GM19240 (cell line): ENCODE results near the gene MYO18A.

Experiments used
- DNase-seq: peaks from one replicate; pipeline ENCODE4 v3.0.0; 2011; ENCODE audit warnings: low spot score; ENCODE audit not compliant: insufficient read length

The MYO18A gene

DNA sequence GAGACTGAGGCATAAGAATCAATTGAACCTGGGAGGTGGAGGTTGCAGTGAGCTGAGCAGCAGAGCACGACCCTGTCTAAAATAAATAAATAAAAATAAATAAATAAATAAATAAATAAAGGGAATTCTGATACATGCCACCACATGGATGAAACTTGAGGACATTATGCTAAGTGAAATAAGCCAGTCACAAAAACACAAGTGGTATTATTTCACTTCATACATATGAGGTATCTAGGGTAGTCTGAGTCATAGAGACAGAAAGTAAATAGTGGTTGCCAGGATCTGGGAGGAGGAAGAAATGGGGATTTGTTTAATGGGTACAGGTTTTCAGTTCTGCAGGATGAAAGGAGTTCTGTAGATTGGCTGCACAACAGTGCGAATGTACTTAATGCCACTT, 120.9 kb downstream of the MYO18A start:
- DNase-seq: no peak

DNA sequence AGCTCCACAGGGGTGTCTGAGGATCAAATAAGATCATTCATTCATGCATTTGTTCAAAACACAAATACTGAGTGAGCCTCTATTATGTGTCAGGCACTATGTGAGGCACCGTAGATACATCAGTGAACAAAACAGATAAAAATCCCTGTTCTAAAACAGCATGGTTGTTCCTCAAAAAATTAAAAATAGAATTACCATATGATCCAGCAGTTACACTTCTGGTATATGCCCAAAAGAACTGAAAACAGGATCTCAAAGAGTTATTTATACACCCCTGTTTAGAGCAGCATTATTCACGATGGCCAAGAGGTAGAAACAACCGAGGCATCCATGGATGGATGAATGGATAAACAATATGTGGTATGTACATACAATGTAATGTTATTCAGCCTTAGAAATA, 121.8 kb downstream of the MYO18A start:
- DNase-seq: no peak

DNA sequence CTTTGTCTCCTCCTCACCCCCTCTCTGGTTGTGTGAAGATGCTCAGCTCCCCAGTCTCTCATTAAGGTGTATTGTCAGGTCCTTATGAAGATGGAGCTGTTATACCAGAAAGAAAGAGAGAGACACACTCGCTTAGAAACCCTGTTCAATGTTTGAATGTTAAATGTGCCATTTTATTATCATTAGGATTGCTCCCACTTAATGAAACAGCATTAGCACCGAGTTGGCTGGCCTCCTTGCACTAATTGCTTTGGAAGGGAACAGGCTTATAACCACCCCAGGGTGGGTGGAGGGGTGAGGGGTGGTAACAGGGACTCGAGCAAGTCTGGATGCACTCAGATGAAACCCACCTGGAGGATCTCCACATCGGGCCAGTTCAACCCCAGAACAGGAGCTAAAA, 122.8 kb downstream of the MYO18A start:
- DNase-seq: no peak

DNA sequence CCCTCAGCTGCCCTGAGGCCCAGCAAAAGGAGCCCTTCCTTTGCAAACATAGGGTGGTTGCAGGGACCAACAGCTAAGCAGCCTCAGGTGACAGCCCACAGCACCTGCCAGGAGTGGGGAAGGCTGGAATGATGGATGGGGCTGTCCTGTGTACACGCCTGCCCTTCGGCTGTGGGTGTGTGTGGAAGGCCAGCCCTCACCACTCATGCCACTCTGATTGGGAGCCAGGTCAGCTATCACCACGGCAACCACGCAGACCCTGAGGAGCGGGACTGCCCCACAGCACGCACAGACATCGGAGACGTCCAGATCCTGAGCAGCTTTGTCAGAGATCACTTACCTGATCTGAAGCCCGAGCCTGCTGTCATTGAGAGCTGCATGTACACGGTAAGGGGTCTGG, 125.4 kb downstream of the MYO18A start:
- DNase-seq: no peak

DNA sequence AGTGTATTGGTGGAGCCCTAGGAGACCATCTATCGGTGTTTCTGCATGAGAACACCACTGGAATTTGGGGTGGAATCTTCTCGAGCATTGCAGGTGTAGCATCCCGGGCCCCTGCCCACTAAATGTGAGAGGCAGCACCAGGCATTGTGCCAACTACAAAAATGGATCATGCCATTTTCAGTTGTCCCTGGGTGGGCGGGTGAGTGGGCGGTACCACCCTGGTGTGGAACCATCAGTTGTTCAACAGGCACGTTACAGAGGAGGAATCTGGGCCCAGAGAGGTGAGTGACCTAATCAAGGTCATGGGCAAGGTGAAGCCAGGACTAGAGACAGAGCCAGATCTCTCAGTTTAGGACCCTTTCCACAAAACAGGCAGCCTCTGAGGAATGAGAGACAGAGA, 128.5 kb downstream of the MYO18A start:
- no peak for DNase-seq

DNA sequence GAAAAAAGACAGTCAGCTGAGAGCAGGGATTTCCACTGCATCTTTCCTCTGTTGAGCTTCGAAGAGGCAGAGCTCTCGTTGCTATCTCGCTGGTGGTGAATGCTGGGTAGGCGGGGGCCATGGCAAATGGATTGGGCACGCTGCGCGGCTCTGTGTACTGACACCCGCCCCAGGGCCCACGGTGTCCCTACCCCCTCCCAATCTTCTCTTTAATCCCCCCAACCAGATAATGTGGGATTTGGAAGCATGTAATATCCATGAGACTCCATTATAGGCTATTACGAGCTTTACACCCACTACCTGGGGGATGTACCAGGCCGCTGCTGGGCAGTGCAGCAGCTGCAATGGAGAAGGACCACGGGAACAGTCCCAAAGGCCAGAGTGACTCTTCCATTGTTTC, 129.0 kb downstream of the MYO18A start:
- no peak for DNase-seq

DNA sequence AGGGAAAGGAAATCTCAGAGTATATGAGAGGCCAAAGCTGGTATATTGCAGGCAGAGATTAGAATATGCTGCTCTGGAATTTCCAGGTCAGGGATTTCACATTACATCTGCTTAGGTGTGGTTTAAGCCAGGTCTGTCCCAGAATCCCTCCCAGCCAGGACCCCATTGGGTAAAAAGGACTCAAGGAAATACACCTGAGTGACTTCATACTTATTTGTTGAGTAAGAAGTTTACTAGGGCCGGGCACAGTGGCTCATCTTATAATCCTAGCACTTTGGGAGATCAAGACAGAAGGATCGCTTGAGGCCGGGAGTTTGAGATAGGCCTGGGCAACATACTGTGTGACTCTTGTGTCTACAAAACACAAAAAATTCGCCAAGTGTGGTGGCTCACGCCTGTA, 130.0 kb downstream of the MYO18A start:
- DNase-seq: no peak

DNA sequence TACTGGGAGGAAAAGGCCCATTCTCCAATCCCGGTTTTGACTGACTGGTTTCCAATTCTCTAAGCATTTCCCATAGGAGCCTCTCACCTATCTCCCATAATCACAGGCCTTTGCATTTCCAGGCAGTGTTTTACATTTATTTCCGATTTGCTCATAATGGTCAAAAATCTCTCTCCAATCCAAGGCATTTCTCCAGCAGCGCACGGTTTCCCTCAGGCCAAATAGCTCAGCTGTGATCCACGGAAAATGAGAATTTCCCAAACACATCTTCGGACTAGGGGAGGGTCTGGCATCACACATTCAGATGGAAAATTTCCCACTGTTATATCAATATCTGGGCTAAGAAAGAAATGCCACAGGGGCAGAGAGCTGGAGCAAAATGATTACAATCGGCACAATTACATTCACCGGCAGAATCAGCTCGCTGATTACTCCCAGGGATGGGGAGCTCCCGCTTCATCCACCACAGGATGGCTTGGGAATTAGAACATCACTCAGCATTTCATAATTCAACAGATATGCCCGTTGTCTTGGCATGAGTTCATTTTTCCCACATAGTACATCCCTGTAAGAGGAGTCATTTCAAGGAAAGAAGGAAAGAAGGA, 130.6 kb downstream of the MYO18A start:
- DNase-seq: no peak

DNA sequence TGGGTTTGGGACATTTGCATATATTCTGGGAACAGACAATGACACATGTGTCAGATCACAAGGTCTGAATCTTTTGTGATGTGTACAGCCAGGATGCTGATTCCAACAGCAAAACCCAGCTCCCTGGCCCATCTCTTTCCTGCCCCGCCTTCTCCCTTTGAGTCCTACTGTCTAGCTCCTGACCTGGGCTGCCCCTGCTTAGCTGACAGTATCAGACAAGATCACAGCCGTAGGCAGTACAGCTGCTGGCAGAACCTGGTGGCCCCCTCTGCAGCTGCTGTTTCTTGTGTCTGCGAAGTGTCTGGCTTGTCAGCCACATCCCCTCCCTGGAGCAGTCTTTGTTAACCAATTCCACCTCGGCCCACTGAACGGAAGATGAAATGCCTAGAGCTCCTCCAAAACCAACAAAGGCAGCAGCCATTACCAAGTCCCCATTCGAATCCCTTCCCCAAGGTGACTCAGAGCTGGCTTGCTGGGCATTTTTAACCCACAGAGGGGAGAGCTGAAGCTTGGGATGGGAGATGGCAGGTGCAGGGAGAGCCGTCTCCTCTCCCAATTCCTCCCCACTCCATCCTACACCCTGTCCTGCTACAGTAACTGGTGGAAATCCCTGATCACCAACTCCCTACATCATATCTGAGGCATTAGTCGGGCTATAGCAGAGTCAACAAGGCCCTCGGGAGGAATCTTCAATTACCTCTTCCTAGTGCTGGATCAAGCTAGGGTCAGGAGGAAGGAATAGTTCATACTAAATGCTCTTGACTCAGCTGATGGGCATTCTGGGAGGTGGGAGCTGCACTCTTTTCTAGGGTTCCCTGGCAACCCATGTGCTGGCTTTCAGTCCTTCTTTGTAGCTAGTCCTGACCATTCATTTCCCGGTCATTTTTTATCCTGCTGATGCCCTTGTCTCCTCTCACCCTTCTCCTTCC, 131.5 kb downstream of the MYO18A start:
- no peak for DNase-seq

DNA sequence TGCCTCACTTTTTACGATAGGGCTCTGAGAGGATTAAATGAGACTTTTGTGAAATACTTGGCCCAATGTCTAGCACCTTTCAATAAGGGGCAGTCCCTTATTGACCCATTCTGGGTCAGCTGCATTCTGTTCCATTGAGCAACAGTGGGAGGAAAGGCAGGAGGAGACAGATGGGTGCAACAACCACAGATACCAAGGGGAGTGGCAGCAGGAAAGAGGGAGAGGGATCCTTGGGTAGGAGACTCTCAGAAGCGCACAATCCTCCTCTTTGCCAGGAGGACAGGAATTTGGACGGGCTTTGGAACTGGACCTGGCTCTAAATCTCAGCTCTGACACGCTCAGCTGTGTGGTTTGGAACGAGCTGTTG, 133.7 kb downstream of the MYO18A start:
- no peak for DNase-seq

DNA sequence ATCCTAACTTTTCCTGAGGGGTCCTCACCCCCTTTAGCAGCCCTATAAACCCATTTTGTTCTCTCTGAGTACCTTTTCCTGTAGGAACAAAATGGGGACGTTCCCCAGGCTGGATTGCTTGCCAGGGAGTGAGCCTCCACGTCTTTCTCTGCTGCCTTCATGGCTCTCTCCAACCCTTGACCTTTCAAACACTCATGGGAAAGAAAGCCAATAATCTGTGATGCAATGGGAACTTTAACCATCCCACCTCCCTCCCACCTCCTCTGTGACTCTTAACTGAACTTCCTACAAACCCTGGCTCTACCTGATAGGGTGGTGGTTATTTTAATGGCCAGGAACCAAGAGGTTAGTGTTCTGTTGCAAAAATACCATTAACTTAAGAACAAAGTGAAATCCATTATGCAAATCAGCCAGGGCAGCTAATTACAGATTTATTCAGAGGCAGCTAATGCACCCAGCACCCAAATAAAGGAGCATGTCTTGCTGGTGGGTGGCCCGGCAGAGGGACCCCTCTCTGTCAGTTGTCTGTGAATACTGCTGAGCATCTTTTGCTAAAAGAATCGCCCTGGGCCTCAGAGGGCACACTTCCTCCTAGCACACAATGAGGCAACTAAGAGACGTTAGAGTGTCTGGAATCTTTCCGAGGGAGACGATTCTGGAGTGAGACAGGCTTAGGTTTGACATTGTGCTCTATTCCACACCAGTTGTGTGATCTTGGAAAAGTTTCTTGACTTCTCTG, 134.3 kb downstream of the MYO18A start:
- DNase-seq: no peak

DNA sequence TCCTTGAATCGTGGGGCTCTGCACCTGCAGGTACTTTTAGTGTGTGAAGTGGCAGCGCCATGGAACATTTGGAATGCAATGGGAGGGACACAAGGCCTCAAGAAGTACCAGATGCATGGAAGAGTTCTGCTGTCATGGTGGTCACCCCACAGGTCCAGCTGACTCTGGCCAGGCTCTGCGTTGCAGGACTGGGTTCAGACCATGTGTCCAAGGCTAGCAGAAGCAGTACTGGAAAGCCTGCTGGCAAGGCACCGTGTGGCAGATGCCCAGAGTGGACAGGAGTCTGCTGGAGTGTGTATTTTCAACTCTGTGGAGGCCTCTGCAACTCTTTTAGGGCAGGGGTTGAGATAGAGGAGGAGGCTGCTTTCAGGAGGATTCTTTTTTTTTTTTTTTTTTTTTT, 135.2 kb downstream of the MYO18A start:
- no peak for DNase-seq

DNA sequence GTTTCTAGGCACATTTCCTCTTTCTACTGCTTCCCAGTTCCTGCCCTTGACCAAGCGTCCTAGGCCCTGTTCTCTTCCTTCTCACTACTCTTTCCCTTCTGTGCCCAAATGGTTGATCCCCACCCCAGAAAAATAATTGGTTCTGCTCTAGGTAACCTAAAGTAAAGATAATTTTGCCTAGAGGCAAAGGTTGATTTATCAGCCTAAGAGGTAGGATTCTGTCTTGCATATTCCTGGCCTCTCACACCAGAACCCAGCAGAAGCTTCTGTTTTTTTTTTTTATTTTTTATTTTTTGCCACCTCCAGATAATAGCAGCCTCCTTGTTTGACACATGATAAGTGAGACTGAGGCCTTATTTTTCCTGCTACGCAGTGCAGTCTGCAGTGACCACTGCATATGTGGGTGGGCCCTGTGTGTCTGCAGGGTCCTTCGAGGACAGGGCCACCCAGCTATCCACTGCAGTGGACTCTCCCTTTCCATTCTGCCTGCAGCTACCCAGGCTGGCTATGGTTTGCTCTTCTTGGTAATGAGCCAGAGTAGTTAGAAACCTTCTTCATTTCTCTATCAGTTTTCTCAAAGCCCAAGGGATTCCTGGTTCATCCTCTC, 136.6 kb downstream of the MYO18A start:
- DNase-seq: no peak

DNA sequence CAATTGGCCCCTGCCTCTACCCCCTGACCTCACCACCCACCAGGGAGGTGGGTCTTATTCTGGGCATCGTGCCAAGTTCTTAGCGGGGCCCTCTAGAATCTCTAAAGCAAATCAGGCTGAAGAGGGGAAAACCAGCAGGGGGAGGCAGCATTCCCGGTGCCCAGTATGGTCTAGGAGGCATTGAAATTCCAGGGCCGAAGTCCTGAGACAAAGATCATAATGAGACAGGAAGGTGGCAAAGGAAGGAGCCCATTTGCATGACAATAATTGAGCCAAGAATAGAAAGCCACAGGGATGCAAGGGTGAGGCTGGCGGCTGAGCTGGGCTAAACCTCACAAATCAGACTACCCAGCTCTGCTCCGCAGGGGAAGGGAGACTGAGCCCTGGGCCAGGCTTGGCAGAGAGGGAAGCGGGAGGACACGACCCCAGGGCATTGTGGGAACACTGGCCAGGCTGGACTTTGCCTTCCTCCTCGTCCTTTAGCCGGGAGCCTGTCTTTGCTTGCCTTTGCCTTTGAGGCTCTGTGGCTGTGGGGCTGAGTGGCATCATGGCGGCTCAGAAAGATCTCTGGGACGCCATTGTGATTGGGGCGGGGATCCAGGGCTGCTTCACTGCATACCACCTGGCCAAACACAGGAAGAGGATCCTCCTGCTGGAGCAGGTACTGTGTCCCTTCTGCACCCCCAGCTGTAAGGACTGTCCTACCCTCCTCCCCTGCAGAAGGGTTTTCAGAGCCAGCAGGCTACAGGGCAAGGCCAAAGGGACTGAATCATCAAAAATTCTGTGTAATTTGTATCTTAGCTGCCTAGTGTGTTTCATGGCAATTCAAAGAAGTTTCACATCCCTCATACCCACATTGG, 137.3 kb downstream of the MYO18A start, which contains the start of gene PIPOX:
PIPOX (plus strand) TSS at position 463 of the 860 bp plus-strand sequence; CDS start at position 548, 85 bp downstream.
- DNase-seq: no peak

DNA sequence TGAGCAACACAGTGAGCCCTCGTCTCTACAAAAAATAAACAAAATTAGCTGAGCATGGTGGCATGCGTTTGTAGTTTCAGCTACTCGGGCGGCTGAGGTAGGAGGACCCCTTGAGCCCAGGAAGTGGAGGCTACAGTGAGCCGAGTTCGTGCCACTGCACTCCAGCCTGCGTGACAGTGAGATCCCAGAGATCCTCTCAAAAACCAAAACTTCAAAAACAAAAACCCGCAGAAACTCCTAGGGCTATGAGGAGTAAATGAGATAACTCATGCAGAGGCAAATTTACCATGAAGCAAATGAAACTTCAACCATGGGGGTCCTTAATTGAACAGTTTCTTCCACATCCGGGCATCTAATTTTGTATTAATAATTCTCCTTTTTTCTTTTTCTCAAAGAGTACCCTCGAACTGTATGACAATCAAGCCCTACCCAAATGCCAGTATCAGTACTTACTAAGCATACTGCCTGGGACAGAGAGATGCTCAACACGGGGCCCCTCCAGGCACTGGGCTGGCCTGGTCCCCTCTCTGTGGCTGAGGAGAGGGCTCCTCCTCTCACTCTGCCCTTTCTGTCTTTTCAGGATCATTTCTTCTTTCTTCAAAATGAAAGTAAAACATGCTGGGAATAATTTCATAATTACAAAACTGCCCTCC, 138.0 kb downstream of the MYO18A start:
- DNase-seq: no peak

DNA sequence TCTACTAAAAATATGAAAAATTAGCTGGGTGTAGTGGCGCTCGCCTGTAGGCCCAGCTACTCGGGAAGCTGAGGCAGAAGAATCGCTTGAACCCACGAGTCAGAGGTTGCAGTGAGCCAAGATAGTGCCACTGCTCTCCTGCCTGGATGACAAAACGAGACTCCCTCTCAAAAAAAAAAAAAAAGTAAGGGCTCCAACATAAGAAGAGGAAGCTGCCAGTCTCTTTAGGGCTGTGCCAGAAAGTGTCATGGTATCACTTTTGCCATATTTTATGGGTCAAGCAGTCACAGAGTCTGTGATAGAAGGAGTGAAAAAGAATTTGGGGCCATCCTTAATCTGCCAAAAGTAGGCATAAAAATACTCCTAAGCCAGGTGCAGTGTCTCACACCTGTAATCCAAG, 138.6 kb downstream of the MYO18A start:
- no peak for DNase-seq

DNA sequence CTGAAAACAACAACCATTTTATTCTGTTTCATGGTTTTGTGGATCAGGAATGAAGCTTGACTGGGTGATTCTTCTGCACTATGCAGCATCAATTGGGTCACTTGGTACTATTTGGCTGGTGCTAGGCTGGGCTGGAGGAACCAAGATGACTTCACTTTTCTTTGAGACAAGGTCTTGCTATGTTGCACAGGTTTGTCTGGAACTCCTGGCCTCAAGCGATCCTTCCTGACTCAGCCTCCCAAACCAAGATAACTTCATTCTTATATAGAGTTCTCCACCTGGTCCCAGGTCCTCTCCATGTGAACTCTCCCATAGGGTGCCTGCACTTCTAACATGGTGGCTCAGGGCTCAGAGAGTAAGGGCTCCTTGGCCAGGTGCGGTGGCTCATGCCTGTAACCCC, 139.1 kb downstream of the MYO18A start:
- DNase-seq: no peak

DNA sequence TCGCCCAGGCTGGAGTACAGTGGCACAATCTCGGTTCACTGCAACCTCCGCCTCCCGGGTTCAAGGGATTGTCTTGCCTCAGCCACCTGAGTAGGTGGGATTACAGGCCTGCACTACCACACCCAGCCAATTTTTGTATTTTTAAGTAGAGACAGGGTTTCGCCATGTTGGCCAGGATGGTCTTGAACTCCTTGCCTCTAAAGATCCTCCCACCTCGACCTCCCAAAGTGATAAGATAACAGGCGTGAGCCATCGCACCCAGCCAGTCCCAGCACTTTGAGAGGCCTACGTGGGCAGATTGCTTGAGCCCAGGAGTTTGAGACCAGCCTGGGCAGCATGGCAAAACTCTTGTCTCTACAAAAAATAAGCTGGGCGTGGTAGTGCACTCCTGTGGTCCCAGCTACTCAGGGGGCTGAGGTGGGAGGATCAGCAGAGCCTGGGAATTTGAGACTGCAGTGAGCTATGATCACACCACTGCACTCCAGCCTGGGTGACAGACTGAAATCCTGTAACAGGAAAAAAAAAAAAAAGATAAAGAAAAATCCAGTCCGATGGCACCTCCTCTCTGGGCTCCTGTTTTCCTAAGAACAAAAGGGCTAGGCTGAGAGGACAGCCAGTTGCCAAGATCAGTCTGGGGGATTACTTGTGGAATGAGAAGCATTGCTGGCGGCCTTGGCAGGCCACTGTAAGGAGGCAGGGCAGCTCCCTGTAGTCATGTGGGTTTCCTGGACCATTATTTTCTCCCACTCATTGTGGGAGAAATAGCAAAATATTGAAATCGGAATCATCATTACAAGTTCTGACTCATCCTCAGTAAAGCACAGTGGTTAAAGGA, 140.2 kb downstream of the MYO18A start:
- no peak for DNase-seq

DNA sequence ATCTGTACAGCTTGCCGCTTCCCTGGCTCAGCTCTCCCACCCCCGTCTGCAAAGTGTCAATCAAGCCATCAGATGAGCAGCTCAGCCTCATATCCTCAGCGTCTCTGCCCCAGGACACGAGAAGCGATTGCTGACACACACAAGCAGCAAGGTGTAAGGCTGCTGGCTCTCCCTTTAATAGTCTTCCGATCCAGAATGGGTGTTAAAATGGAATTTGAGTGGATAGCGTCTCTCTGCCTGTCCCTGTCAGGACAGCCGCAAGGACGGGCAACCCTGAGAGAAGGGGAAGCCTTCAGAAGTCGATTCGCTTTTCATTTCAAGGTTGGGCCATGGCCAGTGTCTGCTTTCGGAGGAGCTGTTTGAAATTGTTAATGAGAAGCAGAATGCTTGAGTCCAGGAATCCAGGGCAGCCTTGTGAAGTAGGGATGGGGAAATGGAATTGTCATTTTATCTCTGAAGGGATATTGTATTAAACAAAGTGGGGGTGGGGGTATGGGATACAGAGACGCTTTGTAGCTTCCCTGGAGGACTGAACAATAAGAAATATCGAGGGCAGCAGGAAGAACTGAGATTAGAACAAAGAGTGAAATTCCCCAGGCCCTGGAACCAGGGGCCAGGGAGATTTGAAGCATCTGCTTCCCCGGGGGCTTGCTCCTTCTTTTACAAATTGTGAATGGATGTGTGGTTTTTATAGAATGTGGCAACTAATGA, 142.0 kb downstream of the MYO18A start:
- no peak for DNase-seq
